Mesenchymal stem cell (in vitro differentiated cells and primary cell): ENCODE data around the gene TLCD5.

ENCODE experiments used
- DNase-seq: peaks from one replicate; pipeline ENCODE4 v3.0.0-alpha.2; 2013
- H2AFZ ChIP-seq: one replicate; pipeline ENCODE4 v1.6.1; 2013; ENCODE audit warnings: low read depth, mild to moderate bottlenecking, control low read depth, inconsistent platforms, low read length, moderate library complexity
- H2AK5ac ChIP-seq: 2 replicates; pipeline ENCODE4 v1.6.1; 2013; ENCODE audit warnings: low read length, moderate library complexity, mild to moderate bottlenecking, inconsistent platforms; ENCODE audit not compliant: severe bottlenecking
- H2BK120ac ChIP-seq: one replicate; pipeline ENCODE4 v1.6.1; 2013; ENCODE audit warnings: low read depth, mild to moderate bottlenecking, inconsistent platforms, low read length, moderate library complexity
- H2BK12ac ChIP-seq, 2 experiments: one replicate each; pipeline ENCODE4 v1.6.1; 2013; ENCODE audit warnings: inconsistent platforms in 2 of 2, low read length in 2 of 2, mild to moderate bottlenecking in 2 of 2, moderate library complexity in 2 of 2, control low read depth in 1 of 2
- H2BK15ac ChIP-seq: one replicate; pipeline ENCODE4 v1.6.1; 2013; ENCODE audit warnings: mild to moderate bottlenecking, low read depth, inconsistent platforms; ENCODE audit not compliant: poor library complexity, severe bottlenecking
- H2BK5ac ChIP-seq: 2 replicates; pipeline ENCODE4 v1.6.1; 2013; ENCODE audit warnings: low read depth, mild to moderate bottlenecking, low read length, control low read depth, inconsistent platforms; ENCODE audit not compliant: poor library complexity, severe bottlenecking
- H3K14ac ChIP-seq, 2 experiments: one replicate each; pipeline ENCODE4 v1.6.1; 2013; ENCODE audit warnings: inconsistent platforms in 2 of 2, low read length in 2 of 2, control low read depth in 1 of 2, mild to moderate bottlenecking in 1 of 2, moderate library complexity in 1 of 2
- H3K18ac ChIP-seq, 2 experiments: one replicate each; pipeline ENCODE4 v1.6.1; 2013; ENCODE audit warnings: inconsistent platforms in 2 of 2, low read length in 2 of 2, control low read depth in 1 of 2, low read depth in 1 of 2, mild to moderate bottlenecking in 1 of 2
- H3K23ac ChIP-seq, 2 experiments: one replicate each; pipeline ENCODE4 v1.6.1; 2013; ENCODE audit warnings: inconsistent platforms in 2 of 2, low read length in 2 of 2, mild to moderate bottlenecking in 2 of 2, moderate library complexity in 2 of 2, control low read depth in 1 of 2
- H3K27ac ChIP-seq: 2 replicates; pipeline ENCODE4 v1.5.1; 2013; ENCODE audit warnings: mild to moderate bottlenecking, moderate library complexity, low read length, control low read depth, inconsistent platforms; ENCODE audit not compliant: poor library complexity, severe bottlenecking
- H3K27me3 ChIP-seq, 2 experiments: 2 replicates each; pipeline versions ENCODE4 v1.6.1 to v1.7.0; 2013; ENCODE audit warnings: low read length in 2 of 2, mild to moderate bottlenecking in 2 of 2, moderate library complexity in 2 of 2, control low read depth in 1 of 2, inconsistent platforms in 1 of 2; ENCODE audit not compliant: control insufficient read depth in 1 of 2, insufficient read depth in 1 of 2
- H3K36me3 ChIP-seq, 2 experiments: 2 replicates each; pipeline versions ENCODE4 v1.6.1 to v1.7.0; 2013; ENCODE audit warnings: low read length in 2 of 2, control low read depth in 1 of 2, inconsistent platforms in 1 of 2, low read depth in 1 of 2, mild to moderate bottlenecking in 1 of 2; ENCODE audit not compliant: insufficient read depth in 2 of 2, control insufficient read depth in 1 of 2
- H3K4ac ChIP-seq, 2 experiments: one replicate each; pipeline ENCODE4 v1.6.1; 2013; ENCODE audit warnings: inconsistent platforms in 2 of 2, low read length in 2 of 2, mild to moderate bottlenecking in 2 of 2, moderate library complexity in 2 of 2, control low read depth in 1 of 2, low read depth in 1 of 2
- H3K4me1 ChIP-seq: 2 replicates; pipeline ENCODE4 v1.6.1; 2013; ENCODE audit warnings: low read depth, low read length, control low read depth; ENCODE audit not compliant: control insufficient read depth, insufficient read depth
- H3K4me2 ChIP-seq: 2 replicates; pipeline ENCODE4 v1.6.1; 2013; ENCODE audit warnings: low read length, mild to moderate bottlenecking, inconsistent platforms; ENCODE audit not compliant: poor library complexity, severe bottlenecking
- H3K4me3 ChIP-seq, 2 experiments: 2 replicates each; pipeline versions ENCODE4 v1.5.1 to v1.7.0; 2013; ENCODE audit warnings: low read length in 2 of 2, mild to moderate bottlenecking in 2 of 2, control low read depth in 1 of 2, low read depth in 1 of 2; ENCODE audit not compliant: insufficient read depth in 1 of 2
- H3K79me1 ChIP-seq: replicated peaks from 2 replicates; pipeline ENCODE4 v1.6.1; 2013; ENCODE audit warnings: mild to moderate bottlenecking, control low read depth, low read length, inconsistent platforms; ENCODE audit not compliant: poor library complexity, severe bottlenecking
- H3K9ac ChIP-seq: 2 replicates; pipeline ENCODE4 v1.7.0; 2013; ENCODE audit warnings: mild to moderate bottlenecking, low read length, moderate library complexity
- H3K9me3 ChIP-seq: 2 replicates; pipeline ENCODE4 v1.7.0; 2013; ENCODE audit warnings: mild to moderate bottlenecking, low read length; ENCODE audit not compliant: control insufficient read depth
- H4K8ac ChIP-seq: one replicate; pipeline ENCODE4 v1.6.1; 2013; ENCODE audit warnings: inconsistent platforms, mild to moderate bottlenecking, low read length, moderate library complexity
- H4K91ac ChIP-seq: one replicate; pipeline ENCODE4 v1.6.1; 2013; ENCODE audit warnings: mild to moderate bottlenecking, low read length, inconsistent platforms
- WGBS: methylation state at CpG from one replicate; pipeline ENCODE4 v1.1.7; 2013; ENCODE audit warnings: mixed read lengths; 5-methylcytosine and 5-hydroxymethylcytosine counted together

Gene TLCD5

GRCh38 chr11:120303004-120303637, 22.0 kb upstream of the TLCD5 start:
- Histone ChIP-seq H3K18ac (no peak overlapping the region), H2BK15ac (no peak overlapping the region), H3K36me3 (no peaks in the 10 kb centered on the region), H2BK5ac (no peak overlapping the region), H3K4me3 (no peak overlapping the region), H4K91ac (no peak overlapping the region), H2BK12ac (no peak overlapping the region), H2AK5ac (no peak overlapping the region), H3K27me3 (peaks cover 4 to 19% of the 10 kb centered on the region in 2 experiments), H3K23ac (no peak overlapping the region), H3K79me1 (no peaks in the 10 kb centered on the region), H3K4me1 (peaks cover 3% of the 10 kb centered on the region), H3K4me2 (no peak overlapping the region), H3K9me3 (no peaks in the 10 kb centered on the region), H2AFZ (no peak overlapping the region), H2BK120ac (no peak overlapping the region), H3K14ac (no peak overlapping the region), H3K27ac (no peak overlapping the region), H3K9ac (no peak overlapping the region), H3K4ac (no peak overlapping the region), H4K8ac (no peak overlapping the region)
- peak; percentile 78 for DNase-seq
- WGBS = 0% methylated on average over 2 of the region's 3 CpGs

- H3K9ac ChIP-seq = no peak overlapping the region
- H4K91ac ChIP-seq = no peak overlapping the region
- H3K4me3 ChIP-seq = no peak overlapping the region
- H3K4ac ChIP-seq = no peak overlapping the region
- no peak overlapping the region for H3K18ac ChIP-seq
- H3K36me3 ChIP-seq = no peaks in the 10 kb centered on the region
- no peak overlapping the region for H4K8ac ChIP-seq
- H3K9me3 ChIP-seq = no peaks in the 10 kb centered on the region
- no peak overlapping the region for H3K27ac ChIP-seq
- H2BK120ac ChIP-seq = no peak overlapping the region
- peaks cover 3% of the 10 kb centered on the region for H3K4me1 ChIP-seq
- H2AK5ac ChIP-seq = no peak overlapping the region
- H2AFZ ChIP-seq = no peak overlapping the region
- no peak overlapping the region for H2BK12ac ChIP-seq
- no peak overlapping the region for H3K14ac ChIP-seq
- H2BK15ac ChIP-seq = no peak overlapping the region
- H3K23ac ChIP-seq = no peak overlapping the region
- H2BK5ac ChIP-seq = no peak overlapping the region
- H3K4me2 ChIP-seq = no peak overlapping the region
- H3K27me3 ChIP-seq = peaks cover 0 to 10% of the 10 kb centered on the region in 2 experiments
- no peak for DNase-seq
- no peaks in the 10 kb centered on the region for H3K79me1 ChIP-seq
Measured at GRCh38 chr11:120304526-120304925, 20.6 kb upstream of the TLCD5 start.

- Histone ChIP-seq H3K27ac (no peak overlapping the region), H3K4me1 (peaks cover 1% of the 10 kb centered on the region), H3K4me2 (no peak overlapping the region), H3K23ac (no peak overlapping the region), H3K9me3 (no peaks in the 10 kb centered on the region), H2AFZ (no peak overlapping the region), H3K79me1 (no peaks in the 10 kb centered on the region), H3K27me3 (peaks cover 0 to 15% of the 10 kb centered on the region in 2 experiments), H2BK15ac (no peak overlapping the region), H2BK5ac (no peak overlapping the region), H2BK12ac (no peak overlapping the region), H3K9ac (no peak overlapping the region), H3K36me3 (no peaks in the 10 kb centered on the region), H3K18ac (no peak overlapping the region), H3K4ac (no peak overlapping the region), H4K8ac (no peak overlapping the region), H2AK5ac (no peak overlapping the region), H3K4me3 (no peak overlapping the region), H4K91ac (no peak overlapping the region), H3K14ac (no peak overlapping the region), H2BK120ac (no peak overlapping the region)
- WGBS = 91% methylated on average over 12 of the region's 12 CpGs
- no peak for DNase-seq
Measured at GRCh38 chr11:120305286-120305685, 19.8 kb upstream of the TLCD5 start.

GRCh38 chr11:120306519-120307242, 18.4 kb upstream of the TLCD5 start:
- Histone ChIP-seq H3K4me2 (no peak overlapping the region), H2BK120ac (no peak overlapping the region), H2AK5ac (no peak overlapping the region), H2AFZ (no peak overlapping the region), H3K27me3 (peaks cover 0 to 28% of the 10 kb centered on the region in 2 experiments), H4K91ac (no peak overlapping the region), H3K4me1 (peaks cover 1% of the 10 kb centered on the region), H2BK5ac (no peak overlapping the region), H3K9ac (peak overlapping the region; percentile 45), H3K18ac (no peak overlapping the region), H2BK15ac (no peak overlapping the region), H2BK12ac (no peak overlapping the region), H3K14ac (no peak overlapping the region), H3K9me3 (no peaks in the 10 kb centered on the region), H4K8ac (peak overlapping the region; percentile 29), H3K27ac (no peak overlapping the region), H3K36me3 (no peaks in the 10 kb centered on the region), H3K79me1 (no peaks in the 10 kb centered on the region), H3K4ac (no peak overlapping the region), H3K4me3 (no peak overlapping the region), H3K23ac (no peak overlapping the region)
- WGBS = 33% methylated on average over 11 of the region's 11 CpGs
- peak; percentile 83 for DNase-seq
